ENCODE data around the gene NEU1.
"Not testable (repeated sequence)": the region's sequence is repeated elsewhere in the genome, so short reads cannot be mapped to it uniquely, and the experiment has no call there.

DNA sequence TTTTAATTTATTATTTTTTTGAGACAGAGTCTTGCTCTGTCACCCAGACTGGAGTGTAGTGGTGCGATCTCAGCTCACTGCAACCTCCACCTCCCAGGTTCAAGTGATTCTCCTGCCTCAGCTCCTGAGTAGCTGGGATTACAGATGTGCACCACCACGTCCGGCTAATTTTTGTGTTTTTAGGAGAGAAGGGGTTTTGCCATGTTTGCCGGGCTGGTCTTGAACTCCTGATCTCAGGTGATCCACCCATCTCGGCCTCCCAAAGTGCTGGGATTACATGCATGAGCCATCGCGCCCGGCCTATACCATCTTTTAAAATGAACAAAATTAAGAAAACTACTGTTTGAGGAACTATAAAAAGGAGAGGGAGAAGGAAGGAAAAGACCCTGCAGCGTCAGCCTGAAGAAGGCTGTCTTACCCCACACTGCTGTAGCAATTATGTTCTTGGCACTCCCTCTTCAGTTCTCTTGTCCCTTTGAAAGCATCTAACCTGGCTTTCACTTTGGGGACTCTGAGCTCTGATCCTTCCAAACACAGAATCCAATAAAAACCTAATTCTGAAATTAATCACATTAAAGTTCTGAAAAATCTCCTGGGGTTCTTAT is 38.9 kb downstream of the NEU1 start:
- TF ChIP-seq, protein P1, sequence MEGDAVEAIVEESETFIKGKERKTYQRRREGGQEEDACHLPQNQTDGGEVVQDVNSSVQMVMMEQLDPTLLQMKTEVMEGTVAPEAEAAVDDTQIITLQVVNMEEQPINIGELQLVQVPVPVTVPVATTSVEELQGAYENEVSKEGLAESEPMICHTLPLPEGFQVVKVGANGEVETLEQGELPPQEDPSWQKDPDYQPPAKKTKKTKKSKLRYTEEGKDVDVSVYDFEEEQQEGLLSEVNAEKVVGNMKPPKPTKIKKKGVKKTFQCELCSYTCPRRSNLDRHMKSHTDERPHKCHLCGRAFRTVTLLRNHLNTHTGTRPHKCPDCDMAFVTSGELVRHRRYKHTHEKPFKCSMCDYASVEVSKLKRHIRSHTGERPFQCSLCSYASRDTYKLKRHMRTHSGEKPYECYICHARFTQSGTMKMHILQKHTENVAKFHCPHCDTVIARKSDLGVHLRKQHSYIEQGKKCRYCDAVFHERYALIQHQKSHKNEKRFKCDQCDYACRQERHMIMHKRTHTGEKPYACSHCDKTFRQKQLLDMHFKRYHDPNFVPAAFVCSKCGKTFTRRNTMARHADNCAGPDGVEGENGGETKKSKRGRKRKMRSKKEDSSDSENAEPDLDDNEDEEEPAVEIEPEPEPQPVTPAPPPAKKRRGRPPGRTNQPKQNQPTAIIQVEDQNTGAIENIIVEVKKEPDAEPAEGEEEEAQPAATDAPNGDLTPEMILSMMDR (IDR thresholded peaks at IDR 0.05) = not testable (repeated sequence)
- TF ChIP-seq EZH2 (IDR thresholded peaks at IDR 0.05; ENCODE audit: borderline replicate concordance, insufficient read depth, low read depth, low read length, poor library complexity, severe bottlenecking) = not testable (repeated sequence)
